HepG2 (cell line): ENCODE results near the gene TMEM253. TPM values are rescaled to one million over a fixed set of nuclear protein-coding genes. Genes with fewer than 3 reads are reported as not detected.
A peak's percentile ranks its signal among the peaks of the same experiment; 100 is the strongest.

ENCODE experiments used
- ATAC-seq: fragments of 200-7000 bp; cut with Tn5 transposase; 3 replicates; pipeline ENCODE4 v1.9.1; 2020; ENCODE audit warnings: mild to moderate bottlenecking, moderate library complexity
- Bru-seq: library from RNA; stranded (reverse); fragments of 400-500 nt; gene quantifications from one replicate; lab custom pipeline; 2021; lab: Mats Ljungman, UMichigan
- BruChase-seq, 2 experiments: library from RNA; stranded (reverse); fragments of 400-500 nt; gene quantifications; one replicate each; lab custom pipeline; 2021; lab: Mats Ljungman, UMichigan
- BruUV-seq: library from RNA; stranded (reverse); fragments of 400-500 nt; replicated peaks from 2 replicates; lab custom pipeline; 2021; lab: Mats Ljungman, UMichigan
- CTCF ChIA-PET: fragments of 300-600 bp; formaldehyde crosslinking; extraction: SDS; loops from one replicate; lab custom pipeline; 2021; ENCODE audit warnings: low total read pairs, inconsistent platforms, low intra/inter-chr PET ratio; lab: Yijun Ruan, JAX
- POLR2A ChIA-PET: fragments of 350-600 bp; sonication (Branson Sonifier 250); formaldehyde crosslinking; loops from one replicate; lab custom pipeline; 2020; ENCODE audit warnings: antibody characterized with exemption, inconsistent platforms; lab: Yijun Ruan, JAX
- DNase-seq: peaks from one replicate; pipeline ENCODE4 v3.0.0-alpha.2; 2015; ENCODE audit warnings: low spot score
- FAIRE-seq: peaks from 3 replicates; lab custom pipeline; 2011; peaks lifted over from hg19 to GRCh38; lab: Jason Lieb, UNC
- H2AFZ ChIP-seq: one replicate; pipeline ENCODE4 v1.6.1; 2011; ENCODE audit warnings: low read length, inconsistent platforms
- H3K27ac ChIP-seq: fragments of 300-600 bp; 3 replicates; pipeline ENCODE4 v1.8.0; 2011; ENCODE audit warnings: mixed run types, mild to moderate bottlenecking, mixed read lengths, low read length, inconsistent platforms; ENCODE audit not compliant: insufficient read depth; ENCODE audit errors: extremely low read length
- H3K27me3 ChIP-seq, 2 experiments: fragments of 200-600 bp in 1 of 2; 2 replicates in 1 of 2; 3 replicates in 1 of 2; pipeline versions ENCODE4 v1.6.0 to v1.8.0; 2011; ENCODE audit warnings: low read length in 2 of 2, mild to moderate bottlenecking in 2 of 2, moderate library complexity in 2 of 2, inconsistent platforms in 1 of 2; ENCODE audit not compliant: insufficient read depth in 2 of 2, control insufficient read depth in 1 of 2
- H3K36me3 ChIP-seq, 2 experiments: fragments of 200-600 bp in 1 of 2; replicated peaks in 1 of 2; 2 replicates in 1 of 2; 3 replicates in 1 of 2; pipeline versions ENCODE4 v1.5.1 to v1.8.0; 2011; ENCODE audit warnings: low read length in 2 of 2, inconsistent platforms in 1 of 2; ENCODE audit not compliant: insufficient read depth in 2 of 2, control insufficient read depth in 1 of 2
- H3K4me1 ChIP-seq: 2 replicates; pipeline ENCODE4 v1.5.1; 2012; ENCODE audit warnings: low read length, inconsistent platforms; ENCODE audit not compliant: insufficient read depth
- H3K4me2 ChIP-seq: 2 replicates; pipeline ENCODE4 v1.6.0; 2011; ENCODE audit warnings: low read depth, low read length, inconsistent platforms
- H3K4me3 ChIP-seq, 3 experiments: fragments of 200-600 bp in 1 of 3; sonication (generic), shearing (Covaris generic) in 1 of 3; replicated peaks in 1 of 3; 2 replicates each; pipeline ENCODE4 v1.5.1; 2011 to 2016; ENCODE audit warnings: low read length in 3 of 3, inconsistent platforms in 2 of 3, low read depth in 2 of 3, mild to moderate bottlenecking in 2 of 3, control low read depth in 1 of 3, mixed read lengths in 1 of 3; ENCODE audit not compliant: insufficient read depth in 1 of 3
- H3K79me2 ChIP-seq: one replicate; pipeline ENCODE4 v1.6.1; 2011; ENCODE audit warnings: low read length, inconsistent platforms; ENCODE audit not compliant: insufficient read depth
- H3K9ac ChIP-seq: 2 replicates; pipeline ENCODE4 v1.6.0; 2011; ENCODE audit warnings: mild to moderate bottlenecking, low read depth, low read length, inconsistent platforms; ENCODE audit not compliant: insufficient read depth
- H3K9me3 ChIP-seq: 2 replicates; pipeline ENCODE4 v1.5.1; 2012; ENCODE audit warnings: mild to moderate bottlenecking, low read length
- H4K20me1 ChIP-seq: 2 replicates; pipeline ENCODE4 v1.6.0; 2011; ENCODE audit warnings: inconsistent platforms, mild to moderate bottlenecking, low read length, moderate library complexity; ENCODE audit not compliant: insufficient read depth
- NR2C2 ChIP-seq: sonication (generic); formaldehyde crosslinking; IDR thresholded peaks from 2 replicates; pipeline ENCODE4 v1.4.0; 2020; ENCODE audit warnings: missing genetic modification reagents, mild to moderate bottlenecking, moderate library complexity, borderline replicate concordance
- ZNF17 ChIP-seq: sonication (generic); formaldehyde crosslinking; IDR thresholded peaks from 2 replicates; pipeline ENCODE4 v1.5.0; 2020; ENCODE audit warnings: mild to moderate bottlenecking, missing genetic modification reagents
- ZNF18 ChIP-seq: sonication (generic); formaldehyde crosslinking; IDR thresholded peaks from 2 replicates; pipeline ENCODE4 v1.8.0; 2022; ENCODE audit warnings: mild to moderate bottlenecking, missing genetic modification reagents; ENCODE audit not compliant: insufficient replicate concordance
- WGBS: methylation state at CpG from one replicate; pipeline ENCODE4 v1.1.6; 2017; ENCODE audit warnings: low lambda C conversion rate; 5-methylcytosine and 5-hydroxymethylcytosine counted together
- in situ Hi-C: cut with HindIII; loops from 2 replicates; pipeline ENCODE4 v1.10.0; 2017; ENCODE audit warnings: low pct_unique_long_range_greater_than_20kb; ENCODE audit not compliant: extremely low pct_ligation_motif_present
- intact Hi-C: fragments of 100-400 bp; cut with micrococcal nuclease; formaldehyde crosslinking; loops from one replicate; pipeline ENCODE4 v1.10.0; 2022; ENCODE audit not compliant: unreplicated experiment
- long read RNA-seq, 2 experiments: library from RNA in 1 of 2; library from polyadenylated mRNA in 1 of 2; stranded (forward) in 1 of 2; unstranded in 1 of 2; transcript quantifications; one replicate each; pipeline ENCODE4 v2.0.0, GENCODE V29; 2019 to 2022
- polyA minus RNA-seq, 3 experiments: library from RNA; depleted of rRNA, polyadenylated mRNA; stranded (reverse); fragments of >200 nt; gene quantifications; 2 replicates each; pipeline ENCODE4 v1.2.3, GENCODE V29; 2011; ENCODE audit warnings: low replicate concordance in 1 of 3
- polyA plus RNA-seq, 8 experiments: library from polyadenylated mRNA; depleted of rRNA in 3 of 8; stranded (reverse) in 7 of 8; unstranded in 1 of 8; fragments of >200 nt; fragmentation: Illumina TruSeq in 4 of 8; extraction: Trizol in 4 of 8; gene quantifications; 2 replicates each; pipeline versions ENCODE4 v1.2.1 to v1.2.3, GENCODE V29; 2011 to 2016; ENCODE audit warnings: low read depth in 4 of 8, missing spikeins in 1 of 8, mixed read lengths in 1 of 8; ENCODE audit not compliant: insufficient read depth in 1 of 8
- total RNA-seq, 5 experiments: library from RNA; depleted of rRNA; stranded (reverse); fragments of >200 nt; fragmentation: Illumina TruSeq; extraction: Trizol; gene quantifications; 2 replicates each; pipeline ENCODE4 v1.2.3, GENCODE V29; 2016; ENCODE audit warnings: low read depth in 1 of 5

Gene TMEM253
- total RNA-seq (2016; rRNA removed; fragmentation: Illumina TruSeq; extraction: Trizol) = 0.29 TPM in 1 of 2 replicates, not detected in the other
- 0.20 TPM in 1 of 2 replicates, not detected in the other for total RNA-seq (2016; cell fraction: cytosol; rRNA removed; fragmentation: Illumina TruSeq; extraction: Trizol; ENCODE audit: low read depth)
- 0.16 and 0.17 TPM in 2 replicates for total RNA-seq (2016; cell fraction: insoluble cytoplasmic fraction; rRNA removed; fragmentation: Illumina TruSeq; extraction: Trizol)
- total RNA-seq (2016; cell fraction: membrane; rRNA removed; fragmentation: Illumina TruSeq; extraction: Trizol) = 0.21 and 0.25 TPM in 2 replicates
- 0.60 and 0.68 TPM in 2 replicates for total RNA-seq (2016; cell fraction: nucleus; rRNA removed; fragmentation: Illumina TruSeq; extraction: Trizol)
- 0.45 and 0.65 TPM in 2 replicates for polyA plus RNA-seq (2011; rRNA removed)
- polyA plus RNA-seq (2011; cell fraction: cytosol; rRNA removed) = 0.19 and 0.23 TPM in 2 replicates
- 1.1 and 2.0 TPM in 2 replicates for polyA plus RNA-seq (2011; cell fraction: nucleus; rRNA removed)
- polyA plus RNA-seq (2012) = 0.66 and 0.69 TPM in 2 replicates
- 0.52 and 0.61 TPM in 2 replicates for polyA plus RNA-seq (2016; cell fraction: cytosol; fragmentation: Illumina TruSeq; extraction: Trizol; ENCODE audit: low read depth)
- polyA plus RNA-seq (2016; cell fraction: insoluble cytoplasmic fraction; fragmentation: Illumina TruSeq; extraction: Trizol; ENCODE audit: low read depth) = 0.40 and 0.95 TPM in 2 replicates
- polyA plus RNA-seq (2016; cell fraction: membrane; fragmentation: Illumina TruSeq; extraction: Trizol; ENCODE audit: low read depth) = 0.92 and 1.2 TPM in 2 replicates
- polyA plus RNA-seq (2016; cell fraction: nucleus; fragmentation: Illumina TruSeq; extraction: Trizol; ENCODE audit: insufficient read depth, low read depth) = 0.88 and 0.92 TPM in 2 replicates
- polyA minus RNA-seq (2011; rRNA and poly(A)+ RNA removed; ENCODE audit: low replicate concordance) = 1.0 and 3.5 TPM in 2 replicates
- polyA minus RNA-seq (2011; cell fraction: cytosol; rRNA and poly(A)+ RNA removed) = not detected in 2 replicates
- polyA minus RNA-seq (2011; cell fraction: nucleus; rRNA and poly(A)+ RNA removed) = 1.3 TPM in 1 of 2 replicates, not detected in the other
- percentile 34 among the genes with signal in this experiment for Bru-seq, nascent RNA
- BruChase-seq, experiment 1, labeled RNA remaining after a 6-hour chase = percentile 32 among the genes with signal in this experiment
- BruChase-seq, experiment 2, labeled RNA remaining after a 2-hour chase = percentile 26 among the genes with signal in this experiment
- long read RNA-seq, experiment 1 = 0 reads
- long read RNA-seq, experiment 2, partial matches to known transcripts = 1 of 2 reads
- long read RNA-seq, experiment 2, other reads (novel, unspliced or antisense) = 1 of 2 reads

- 90% methylated on average over 5 of the region's 5 CpGs for WGBS
- BruUV-seq = no TSS peak
- Histone ChIP-seq H2AFZ (no peak within 1 kb of the TSS), H3K27ac (no peak within 1 kb of the TSS), H3K4me3 (no peak within 1 kb of the TSS), H3K9ac (no peak within 1 kb of the TSS), H3K27me3 (no peaks in the 10 kb centered on the region; a peak in 1 of 5 replicates), H3K9me3 (no peaks in the 10 kb centered on the region), H4K20me1 (no peaks in the 10 kb centered on the region), H3K4me2 (no peak within 1 kb of the TSS), H3K36me3 (no peaks in the 10 kb centered on the region), H3K79me2 (peaks cover 31% of the 10 kb centered on the region), H3K4me1 (peaks cover 76% of the 10 kb centered on the region)
- in situ Hi-C loops = loop anchor here (5.0 kb wide), 2 partner anchors 34 to 84 kb away; no protein-coding TSS in a partner anchor
- CTCF ChIA-PET = no interaction called here
- DNase-seq (no peak), FAIRE-seq (no peak), ATAC-seq (no peak)
- intact Hi-C loops = no loop called here
- POLR2A ChIA-PET = interaction anchor here (6.5 kb wide), 1 partner anchor 31 kb away, joined by 141 read pairs; the partner anchor contains the start of gene ARHGEF40
- no peak for TF ChIP-seq NR2C2 (CRISPR knock-in tag)
- TF ChIP-seq ZNF17 (CRISPR knock-in tag) = no peak
- TF ChIP-seq ZNF18 = no peak
Observed at GRCh38 chr14:21100931-21101330, at the start of gene TMEM253. TSS of gene TMEM253 (plus strand) at chr14:21101066. CDS start at chr14:21101344, 278 bp downstream.
